Kidney (tissue), 14 donors: Measurements from ENCODE around the gene GPC6. TPM values are rescaled to one million over a fixed set of nuclear protein-coding genes. Genes with fewer than 3 reads are reported as not detected.

Experiments
- DNase-seq, 5 donors: peaks; one replicate each; pipeline ENCODE4 v3.0.0-alpha.2; 2013 to 2020
- FAIRE-seq: peaks from 2 replicates; lab custom pipeline; 2012; peaks lifted over from hg19 to GRCh38; lab: Jason Lieb, UNC
- H3K27ac ChIP-seq, 2 donors: one replicate each; pipeline ENCODE4 v1.7.0; 2013; ENCODE audit warnings: low read depth in 2 of 2, low read length in 2 of 2, inconsistent platforms in 1 of 2
- H3K27me3 ChIP-seq: one replicate; pipeline ENCODE4 v1.7.1; 2013; ENCODE audit warnings: low read length, inconsistent platforms; ENCODE audit not compliant: control insufficient read depth, insufficient read depth
- H3K36me3 ChIP-seq, 3 donors: one replicate each; pipeline versions ENCODE4 v1.7.0 to v1.7.1; 2013; ENCODE audit warnings: low read length in 3 of 3, control low read depth in 1 of 3, inconsistent platforms in 1 of 3; ENCODE audit not compliant: insufficient read depth in 3 of 3, control insufficient read depth in 2 of 3
- H3K4me1 ChIP-seq, 3 donors: one replicate each; pipeline versions ENCODE4 v1.7.0 to v1.7.1; 2013; ENCODE audit warnings: low read length in 3 of 3, inconsistent platforms in 1 of 3, low read depth in 1 of 3; ENCODE audit not compliant: control insufficient read depth in 2 of 3, insufficient read depth in 2 of 3
- H3K4me3 ChIP-seq, 3 donors: one replicate each; pipeline versions ENCODE4 v1.7.0 to v1.8.1; 2013; ENCODE audit warnings: low read length in 3 of 3, control low read depth in 1 of 3, inconsistent platforms in 1 of 3
- H3K9ac ChIP-seq, 3 donors: one replicate each; pipeline versions ENCODE4 v1.7.0 to v1.7.1; 2013; ENCODE audit warnings: low read length in 3 of 3, control low read depth in 1 of 3, inconsistent platforms in 1 of 3
- H3K9me3 ChIP-seq, 3 donors: one replicate each; pipeline versions ENCODE4 v1.7.0 to v1.7.1; 2013; ENCODE audit warnings: low read length in 3 of 3, control low read depth in 1 of 3, inconsistent platforms in 1 of 3; ENCODE audit not compliant: control insufficient read depth in 2 of 3, insufficient read depth in 1 of 3
- CTCF ChIP-seq: IDR thresholded peaks from 3 replicates; pipeline ENCODE4 v1.5.1; 2012; ENCODE audit warnings: mild to moderate bottlenecking, moderate library complexity, borderline replicate concordance; ENCODE audit not compliant: insufficient read depth; ENCODE audit errors: extremely low read depth
- intact Hi-C: fragments of 100-400 bp; cut with DNase I; formaldehyde crosslinking; loops from one replicate; pipeline ENCODE4 v1.11.1; 2022
- polyA plus RNA-seq: library from polyadenylated mRNA; stranded (reverse); fragments of 350-450 nt; fragmentation: Illumina TruSeq; extraction: RNeasy Lipid Tissue Mini Kit (QIAGEN cat#74804); gene quantifications from one replicate; pipeline ENCODE4 v1.2.3, GENCODE V29; 2014; ENCODE audit warnings: low read depth, low replicate concordance; ENCODE audit not compliant: insufficient read depth
- total RNA-seq: library from RNA; stranded (reverse); fragmentation: NEBNext Ultra II Directional; extraction: Animal tissue kit (Norgen Biotek cat#: 25700); gene quantifications from one replicate; pipeline ENCODE4 v1.2.1, GENCODE V29; 2021
- donor health status: control.
- donor health status: control.
- donor health status: control.
- donor health status: control.
- donor health status: control.
- donor health status: DM: yes; HTN: yes; CAD: no.
- donor health status: Normal renal cell carcinoma (clear cell type).

GPC6 gene
- total and polyA plus RNA-seq, 2 donors from 2014 or later: 6.2 to 15.5 TPM

DNA sequence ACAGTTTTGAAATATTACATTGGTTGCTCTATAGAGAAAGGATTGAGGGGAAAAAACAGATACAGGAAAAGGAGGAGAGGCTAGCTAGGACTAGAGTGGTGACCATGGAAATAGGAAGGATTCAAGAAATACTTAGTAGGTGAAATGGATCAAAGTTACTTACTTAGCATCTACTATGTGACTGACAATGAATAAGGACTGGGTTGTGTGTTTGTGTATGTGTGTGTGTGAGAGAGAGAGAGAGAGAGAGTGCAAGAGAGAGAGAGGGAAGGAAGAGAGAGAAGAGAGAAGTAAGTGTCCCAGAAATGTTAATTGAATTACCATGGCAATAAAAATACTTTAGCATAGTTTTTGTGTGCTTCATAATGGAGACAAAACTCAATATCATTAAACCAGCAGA is 7.9 kb downstream of the GPC6 start:
- Histone ChIP-seq H3K4me1 (no peaks in the 10 kb centered on the region), H3K9me3 (peaks cover 0 to 12% (median 7%) of the 10 kb centered on the region in 3 donors), H3K27ac (no peak overlapping the region), H3K36me3 (no peaks in the 10 kb centered on the region), H3K27me3 (no peaks in the 10 kb centered on the region), H3K4me3 (no peak overlapping the region), H3K9ac (no peak overlapping the region)
- TF ChIP-seq CTCF: no peak
- DNase-seq: no peak
- no peak for FAIRE-seq
- intact Hi-C loops: no loop called here

DNA sequence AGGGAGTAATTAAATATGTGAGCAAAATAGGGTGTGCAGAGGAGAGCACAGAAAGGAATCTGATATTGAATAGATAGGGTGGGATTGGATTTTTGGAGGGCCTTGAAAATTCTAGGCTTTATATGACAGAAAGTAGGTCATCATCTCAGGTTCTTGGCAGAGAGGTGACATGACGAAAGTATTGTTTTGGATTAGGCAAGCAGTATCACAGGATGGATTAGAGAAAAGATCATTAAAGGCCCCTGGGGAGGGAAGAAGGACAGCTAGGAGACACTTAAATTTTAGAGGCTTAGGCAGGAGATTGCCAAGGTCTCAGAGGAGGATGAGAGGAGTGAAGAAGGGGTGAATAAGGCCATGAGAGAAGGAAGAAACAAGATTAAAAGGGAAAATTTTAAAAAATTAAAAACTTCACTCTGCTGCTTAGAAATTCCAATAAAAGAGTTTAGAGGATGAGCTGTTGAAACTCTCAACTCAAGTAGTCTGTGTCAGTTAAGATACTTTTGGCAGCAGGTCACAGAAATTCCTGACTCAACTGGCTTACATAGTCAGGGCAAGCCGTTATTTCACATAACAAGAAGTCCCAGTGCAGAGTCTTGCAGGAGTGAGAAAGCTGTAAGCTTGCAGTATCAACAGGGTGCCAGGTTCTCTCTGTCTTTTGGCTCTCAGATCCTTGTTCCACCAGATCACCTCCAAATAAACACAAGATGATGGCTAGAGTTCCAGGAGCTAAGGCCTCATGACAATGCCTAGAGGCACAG is 8.8 kb downstream of the GPC6 start:
- no peak for FAIRE-seq
- Histone ChIP-seq H3K36me3 (no peaks in the 10 kb centered on the region), H3K4me1 (no peaks in the 10 kb centered on the region), H3K9me3 (peaks cover 0 to 12% (median 7%) of the 10 kb centered on the region in 3 donors), H3K27ac (no peak overlapping the region), H3K4me3 (no peak overlapping the region), H3K9ac (no peak overlapping the region), H3K27me3 (no peaks in the 10 kb centered on the region)
- no peak for DNase-seq
- no peak for TF ChIP-seq CTCF
- intact Hi-C loops: no loop called here

GRCh38 chr13:93238711-93239110 is 12.1 kb downstream of the GPC6 start:
- no peak for DNase-seq
- Histone ChIP-seq H3K27me3 (no peaks in the 10 kb centered on the region), H3K27ac (no peak overlapping the region), H3K4me1 (no peaks in the 10 kb centered on the region), H3K4me3 (no peak overlapping the region), H3K9me3 (peaks cover 0 to 12% (median 7%) of the 10 kb centered on the region in 3 donors), H3K9ac (no peak overlapping the region), H3K36me3 (no peaks in the 10 kb centered on the region)
- intact Hi-C loops: no loop called here
- TF ChIP-seq CTCF: no peak
- no peak for FAIRE-seq
